ENCODE measurements around the gene TTC31. TPM values are rescaled to one million over a fixed set of nuclear protein-coding genes. Genes with fewer than 3 reads are reported as not detected.

The TTC31 gene
- total RNA-seq, 1 experiment from 2014 or later, result 10.7 TPM

Other genes with a start within 250 kb of the TTC31 start
- gene SLC4A5, start 139.7 kb upstream of the TTC31 start, total RNA-seq (2014; rRNA removed; shearing (Covaris generic)), result 0.02 and 0.23 TPM in 2 replicates
- 55.1 and 67.2 TPM in 2 replicates for gene DCTN1, start 102.8 kb upstream of the TTC31 start, total RNA-seq (2014; rRNA removed; shearing (Covaris generic))
- 0.53 and 0.70 TPM in 2 replicates for gene C2orf81, start 61.5 kb upstream of the TTC31 start, total RNA-seq (2014; rRNA removed; shearing (Covaris generic))
- gene WDR54, start 61.4 kb upstream of the TTC31 start, total RNA-seq (2014; rRNA removed; shearing (Covaris generic)), result 32.6 and 43.4 TPM in 2 replicates
- gene RTKN, start 41.1 kb upstream of the TTC31 start, total RNA-seq (2014; rRNA removed; shearing (Covaris generic)), result 9.4 and 10.5 TPM in 2 replicates
- 30.1 and 55.7 TPM in 2 replicates for gene INO80B, start 28.0 kb upstream of the TTC31 start, total RNA-seq (2014; rRNA removed; shearing (Covaris generic))
- 86.8 and 93.9 TPM in 2 replicates for gene WBP1, start 24.6 kb upstream of the TTC31 start, total RNA-seq (2014; rRNA removed; shearing (Covaris generic))
- gene MOGS, start 17.7 kb upstream of the TTC31 start, total RNA-seq (2014; rRNA removed; shearing (Covaris generic)), result 43.1 and 52.7 TPM in 2 replicates
- 25.3 and 42.4 TPM in 2 replicates for gene MRPL53, start 10.4 kb upstream of the TTC31 start, total RNA-seq (2014; rRNA removed; shearing (Covaris generic))
- 1.8 and 2.2 TPM in 2 replicates for gene CCDC142, start 83 bp upstream of the TTC31 start, total RNA-seq (2014; rRNA removed; shearing (Covaris generic))
- 0.97 TPM in 1 of 2 replicates, not detected in the other for gene LBX2, start 16.5 kb downstream of the TTC31 start, total RNA-seq (2014; rRNA removed; shearing (Covaris generic))
- gene PCGF1, start 24.6 kb downstream of the TTC31 start, total RNA-seq (2014; rRNA removed; shearing (Covaris generic)), result 17.0 and 25.7 TPM in 2 replicates
- gene TLX2, start 31.4 kb downstream of the TTC31 start, total RNA-seq (2014; rRNA removed; shearing (Covaris generic)), result not detected in 2 replicates
- gene DQX1, start 43.1 kb downstream of the TTC31 start, total RNA-seq (2014; rRNA removed; shearing (Covaris generic)), result not detected in 2 replicates
- 95.4 and 102 TPM in 2 replicates for gene AUP1, start 46.6 kb downstream of the TTC31 start, total RNA-seq (2014; rRNA removed; shearing (Covaris generic))
- 40.5 and 49.5 TPM in 2 replicates for gene HTRA2, start 46.9 kb downstream of the TTC31 start, total RNA-seq (2014; rRNA removed; shearing (Covaris generic))
- gene LOXL3, start 70.9 kb downstream of the TTC31 start, total RNA-seq (2014; rRNA removed; shearing (Covaris generic)), result 2.0 and 2.4 TPM in 2 replicates
- gene DOK1, start 71.6 kb downstream of the TTC31 start, total RNA-seq (2014; rRNA removed; shearing (Covaris generic)), result 0.84 and 2.1 TPM in 2 replicates
- gene M1AP, start 165.2 kb downstream of the TTC31 start, total RNA-seq (2014; rRNA removed; shearing (Covaris generic)), result not detected in 2 replicates
- 6.5 and 6.8 TPM in 2 replicates for gene SEMA4F, start 171.2 kb downstream of the TTC31 start, total RNA-seq (2014; rRNA removed; shearing (Covaris generic))